ENCODE results near the gene TCF3.

DNA sequence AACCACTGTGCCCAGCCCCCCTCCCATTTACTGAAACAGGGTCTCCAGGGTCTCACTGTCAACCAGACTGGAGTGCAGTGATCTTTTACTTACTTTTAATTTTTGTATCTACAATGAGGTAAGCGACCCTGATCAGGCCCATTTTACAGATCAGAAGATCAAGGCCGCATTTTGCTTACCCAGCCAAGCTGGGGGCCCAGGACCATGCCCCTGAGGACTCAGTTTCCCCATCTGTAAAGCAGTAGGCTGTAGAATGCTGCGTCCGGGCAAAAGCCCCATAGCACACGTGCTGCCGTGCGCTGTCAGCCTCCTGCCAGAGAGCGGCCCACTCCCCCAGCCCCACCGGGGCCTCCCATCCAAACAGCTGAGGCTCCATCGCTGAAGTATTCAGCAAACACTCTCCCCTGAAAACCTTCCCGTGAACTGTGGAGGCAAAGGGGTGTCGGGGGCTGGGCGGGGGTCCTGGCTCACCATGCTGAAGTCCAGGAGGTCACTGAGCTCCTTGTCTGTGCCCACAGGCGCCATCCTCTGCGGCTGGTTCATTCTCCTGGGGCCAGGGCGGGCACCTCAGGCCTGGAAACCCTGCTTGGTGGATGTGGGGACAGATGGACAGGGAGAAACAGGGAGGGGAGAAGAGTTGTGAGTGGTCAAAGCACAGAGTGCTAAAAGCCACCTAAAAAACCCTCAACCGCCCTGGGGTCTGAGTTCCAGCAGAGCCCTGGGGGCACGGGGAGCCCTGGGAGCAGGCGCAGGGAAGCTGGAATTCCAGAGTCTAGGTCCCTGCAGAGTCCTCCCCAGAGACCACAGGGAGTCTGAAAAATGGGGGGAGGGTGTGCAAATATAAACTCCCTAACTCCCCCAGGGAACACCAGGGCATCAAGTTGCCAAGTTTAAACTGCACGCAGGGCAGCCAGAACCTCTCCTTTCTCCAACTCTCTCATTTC is 2.4 kb downstream of the TCF3 start:
- TF ChIP-seq, protein P1, sequence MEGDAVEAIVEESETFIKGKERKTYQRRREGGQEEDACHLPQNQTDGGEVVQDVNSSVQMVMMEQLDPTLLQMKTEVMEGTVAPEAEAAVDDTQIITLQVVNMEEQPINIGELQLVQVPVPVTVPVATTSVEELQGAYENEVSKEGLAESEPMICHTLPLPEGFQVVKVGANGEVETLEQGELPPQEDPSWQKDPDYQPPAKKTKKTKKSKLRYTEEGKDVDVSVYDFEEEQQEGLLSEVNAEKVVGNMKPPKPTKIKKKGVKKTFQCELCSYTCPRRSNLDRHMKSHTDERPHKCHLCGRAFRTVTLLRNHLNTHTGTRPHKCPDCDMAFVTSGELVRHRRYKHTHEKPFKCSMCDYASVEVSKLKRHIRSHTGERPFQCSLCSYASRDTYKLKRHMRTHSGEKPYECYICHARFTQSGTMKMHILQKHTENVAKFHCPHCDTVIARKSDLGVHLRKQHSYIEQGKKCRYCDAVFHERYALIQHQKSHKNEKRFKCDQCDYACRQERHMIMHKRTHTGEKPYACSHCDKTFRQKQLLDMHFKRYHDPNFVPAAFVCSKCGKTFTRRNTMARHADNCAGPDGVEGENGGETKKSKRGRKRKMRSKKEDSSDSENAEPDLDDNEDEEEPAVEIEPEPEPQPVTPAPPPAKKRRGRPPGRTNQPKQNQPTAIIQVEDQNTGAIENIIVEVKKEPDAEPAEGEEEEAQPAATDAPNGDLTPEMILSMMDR (IDR thresholded peaks at IDR 0.05; ENCODE audit: borderline replicate concordance, extremely low read depth, low read length, poor library complexity, severe bottlenecking) = no peak
- no peak for TF ChIP-seq EZH2 (IDR thresholded peaks at IDR 0.05; ENCODE audit: borderline replicate concordance, low read depth, low read length, severe bottlenecking)
